IPS-18c (cell line): ENCODE results near the gene HSF4.

Experiments used
- H3K4me3 ChIP-seq: 2 replicates; pipeline ENCODE4 v1.7.0; 2013; ENCODE audit warnings: low read depth, mild to moderate bottlenecking, low read length, moderate library complexity; ENCODE audit not compliant: insufficient read depth
- H3K9me3 ChIP-seq: one replicate; pipeline ENCODE4 v1.6.1; 2013; ENCODE audit warnings: mild to moderate bottlenecking, low read length, moderate library complexity; ENCODE audit not compliant: control insufficient read depth, insufficient read depth

HSF4 gene

GRCh38 chr16:67216612-67217490 is 52.3 kb downstream of the HSF4 start:
- Histone ChIP-seq H3K9me3 (no peaks in the 10 kb centered on the region), H3K4me3 (no peak overlapping the region)
